NB4 (cell line): ENCODE results near the gene SYT2.

Source experiments
- CTCF ChIP-seq: IDR thresholded peaks from one replicate; pipeline ENCODE4 v1.5.1; 2012; ENCODE audit warnings: low read depth, low read length
- MAX ChIP-seq: IDR thresholded peaks from 2 replicates; pipeline ENCODE4 v1.6.1; 2011; ENCODE audit warnings: low read depth, low read length
- MYC ChIP-seq: IDR thresholded peaks from 2 replicates; pipeline ENCODE4 v1.6.1; 2011; ENCODE audit warnings: low read depth, low read length
- POLR2A ChIP-seq: IDR thresholded peaks from 2 replicates; pipeline ENCODE4 v1.6.1; 2011; ENCODE audit warnings: mild to moderate bottlenecking; ENCODE audit not compliant: insufficient read length; ENCODE audit errors: extremely low read depth

GRCh38 chr1:202681736-202682420 lies 28.4 kb downstream of the SYT2 start:
- TF ChIP-seq CTCF (no peak), MYC (no peak), MAX (no peak), POLR2A (no peak)
